Stimulated activated naive CD8-positive, alpha-beta T cell treated with anti-CD3 and anti-CD28 coated beads, Interleukin-15, Interleukin-2, amounts not matched to agents 100 U/mL and 50 U/mL, for 24 hours (primary cell): ENCODE results near the gene LCNL1.

Experiments
- ATAC-seq: fragments of 150-1000 bp; cut with Tn5 transposase; one replicate; pipeline ENCODE4 v1.10.0; 2021
- DNase-seq: peaks from one replicate; pipeline ENCODE4 v3.0.0; 2021

Gene LCNL1

GRCh38 chr9:136982232-136983051 is at the start of gene LCNL1:
Gene LCNL1 (plus strand): TSS chr9:136982993. CDS start chr9:136983587, 594 bp downstream.
- ATAC-seq (no peak), DNase-seq (no peak)

GRCh38 chr9:136934277-136934676 is 48.5 kb upstream of the LCNL1 start:
- DNase-seq (no peak), ATAC-seq (no peak)

GRCh38 chr9:136935651-136936050 is 47.1 kb upstream of the LCNL1 start:
- DNase-seq, result no peak
- no peak for ATAC-seq

- DNase-seq (no peak), ATAC-seq (no peak)
Observed at GRCh38 chr9:136936645-136937170, 46.1 kb upstream of the LCNL1 start.

- ATAC-seq, result no peak
- no peak for DNase-seq
Observed at GRCh38 chr9:136937186-136938001, 45.4 kb upstream of the LCNL1 start.

- no peak for DNase-seq
- no peak for ATAC-seq
Observed at GRCh38 chr9:136939431-136939995, 43.3 kb upstream of the LCNL1 start.

- DNase-seq (no peak), ATAC-seq (no peak)
Observed at GRCh38 chr9:136939996-136940525, 42.7 kb upstream of the LCNL1 start.

- ATAC-seq, result no peak
- no peak for DNase-seq
Observed at GRCh38 chr9:136940526-136941230, 42.1 kb upstream of the LCNL1 start.

GRCh38 chr9:136941231-136942111 is 41.3 kb upstream of the LCNL1 start:
- no peak for ATAC-seq
- no peak for DNase-seq

- ATAC-seq (no peak), DNase-seq (no peak)
Observed at GRCh38 chr9:136942112-136942880, 40.5 kb upstream of the LCNL1 start.

GRCh38 chr9:136942881-136943230 is 39.9 kb upstream of the LCNL1 start:
- DNase-seq (no peak), ATAC-seq (no peak)

- ATAC-seq (peak; percentile 16), DNase-seq (peak; percentile 57)
Observed at GRCh38 chr9:136943291-136944211, 39.2 kb upstream of the LCNL1 start.

GRCh38 chr9:136944212-136944518 is 38.6 kb upstream of the LCNL1 start:
- ATAC-seq (peak; percentile 41), DNase-seq (peak; percentile 56)

GRCh38 chr9:136944519-136945332 is 38.1 kb upstream of the LCNL1 start, which contains the start of the genes C8G and FBXW5:
Gene C8G (plus strand): TSS chr9:136945243. CDS start chr9:136945321, 78 bp downstream.
Gene FBXW5 (minus strand): TSS chr9:136944738. CDS start chr9:136944083, 655 bp downstream.
- DNase-seq (peak; percentile 96), ATAC-seq (peak; percentile 75)

- ATAC-seq (no peak), DNase-seq (no peak)
Observed at GRCh38 chr9:136945333-136946227, 37.2 kb upstream of the LCNL1 start.

- ATAC-seq (no peak), DNase-seq (peak; percentile 5)
Observed at GRCh38 chr9:136946228-136947027, 36.4 kb upstream of the LCNL1 start.
